ENCODE measurements around the gene RASA4B.

The RASA4B gene

GRCh38 chr7:102436118-102436517 lies 81.5 kb downstream of the RASA4B start:
- Histone ChIP-seq H2AFZ (ENCODE audit: low read depth) (no peak overlapping the region), H3K79me2 (ENCODE audit: insufficient read depth, low read depth) (peaks cover 63% of the 10 kb centered on the region), H3K4me1 (ENCODE audit: low read depth, poor library complexity, severe bottlenecking) (peaks cover 80% of the 10 kb centered on the region), H3K27ac (no peak overlapping the region; the same call in 1 of the 2 replicates), H3K27me3 (ENCODE audit: insufficient read depth, low read depth) (no peaks in the 10 kb centered on the region), H3K36me3 (ENCODE audit: insufficient read depth) (peaks cover 8% of the 10 kb centered on the region; the same call in 1 of the 2 replicates), H3K4me3 (IDR thresholded peaks at IDR 0.05; ENCODE audit: insufficient read depth, low read depth, low read length) (no peak overlapping the region), H3K4me2 (peak overlapping the region; percentile 89), H4K20me1 (ENCODE audit: insufficient read depth) (no peaks in the 10 kb centered on the region), H3K9ac (no peak overlapping the region)
- no peak for TF ChIP-seq CTCF (conservative IDR thresholded peaks at IDR 0.05; ENCODE audit: low read depth, low read length)

GRCh38 chr7:102434039-102434486 lies 83.5 kb downstream of the RASA4B start:
- Histone ChIP-seq H3K9ac (peak overlapping the region; percentile 88), H2AFZ (ENCODE audit: low read depth) (0 out of 2 replicates have a peak overlapping the region, but pooled peaks have one; percentile 34), H4K20me1 (ENCODE audit: insufficient read depth) (no peaks in the 10 kb centered on the region), H3K4me2 (peak overlapping the region; percentile 89), H3K79me2 (ENCODE audit: insufficient read depth, low read depth) (peaks cover 59% of the 10 kb centered on the region), H3K4me3 (IDR thresholded peaks at IDR 0.05; ENCODE audit: insufficient read depth, low read depth, low read length) (peak overlapping the region; percentile 42), H3K36me3 (ENCODE audit: insufficient read depth) (peaks cover 3% of the 10 kb centered on the region; the same call in 1 of the 2 replicates), H3K27ac (peak overlapping the region; percentile 82), H3K27me3 (ENCODE audit: insufficient read depth, low read depth) (no peaks in the 10 kb centered on the region), H3K4me1 (ENCODE audit: low read depth, poor library complexity, severe bottlenecking) (peaks cover 80% of the 10 kb centered on the region)
- TF ChIP-seq CTCF (conservative IDR thresholded peaks at IDR 0.05; ENCODE audit: low read depth, low read length) = no peak

- Histone ChIP-seq H2AFZ (ENCODE audit: low read depth) (peak within 1 kb of the TSS; percentile 34; the same call in 1 of the 2 replicates), H3K27ac (peak within 1 kb of the TSS; percentile 97), H3K4me1 (ENCODE audit: low read depth, poor library complexity, severe bottlenecking) (peaks cover 80% of the 10 kb centered on the region), H3K4me2 (peak within 1 kb of the TSS; percentile 90), H3K9ac (peak within 1 kb of the TSS; percentile 88), H3K27me3 (ENCODE audit: insufficient read depth, low read depth) (no peaks in the 10 kb centered on the region), H4K20me1 (ENCODE audit: insufficient read depth) (no peaks in the 10 kb centered on the region), H3K79me2 (ENCODE audit: insufficient read depth, low read depth) (peaks cover 58% of the 10 kb centered on the region), H3K4me3 (IDR thresholded peaks at IDR 0.05; ENCODE audit: insufficient read depth, low read depth, low read length) (peak within 1 kb of the TSS; percentile 42), H3K36me3 (ENCODE audit: insufficient read depth) (peaks cover 3% of the 10 kb centered on the region; the same call in 1 of the 2 replicates)
- TF ChIP-seq CTCF (conservative IDR thresholded peaks at IDR 0.05; ENCODE audit: low read depth, low read length) = no peak
Observed at GRCh38 chr7:102433219-102434038, 84.1 kb downstream of the RASA4B start, which contains the start of gene ORAI2. Gene ORAI2 (plus strand): TSS chr7:102433575. CDS start chr7:102438957, 5,382 bp downstream.

All from KMS-11 (cell line).